Panc1 (cell line): Measurements from ENCODE around the gene IL2RG.

ENCODE experiments used
- CTCF ChIP-seq: fragments of 450-650 bp; IDR thresholded peaks from 2 replicates; pipeline ENCODE4 v1.5.1; 2017; ENCODE audit warnings: mild to moderate bottlenecking
- POLR2AphosphoS5 ChIP-seq: IDR thresholded peaks from 2 replicates; pipeline ENCODE4 v1.6.1; 2012; ENCODE audit warnings: mild to moderate bottlenecking, low read depth, low read length, moderate library complexity
- REST ChIP-seq, 2 experiments: IDR thresholded peaks; 2 replicates each; pipeline ENCODE4 v1.6.1; 2011 to 2012; ENCODE audit warnings: low read depth in 2 of 2, control low read depth in 1 of 2, low read length in 1 of 2, mild to moderate bottlenecking in 1 of 2, moderate library complexity in 1 of 2; ENCODE audit not compliant: insufficient read depth in 1 of 2

GRCh38 chrX:71107762-71108360 lies 3.5 kb downstream of the IL2RG start:
- TF ChIP-seq CTCF (no peak), POLR2AphosphoS5 (no peak), REST (IDR thresholded peaks at IDR 0.05; ENCODE audit: insufficient read depth in 1 of 2, low read depth in 2 of 2, low read length in 1 of 2) (no peak)
